WI38 (cell line): ENCODE measurements around the gene TTC28.
"Not testable (repeated sequence)": the region's sequence is repeated elsewhere in the genome, so short reads cannot be mapped to it uniquely, and the experiment has no call there.

ENCODE experiments used
- H3K4me3 ChIP-seq: 2 replicates; pipeline ENCODE4 v1.5.1; 2011; ENCODE audit warnings: low read depth, mild to moderate bottlenecking, control low read depth, low read length
- CTCF ChIP-seq: IDR thresholded peaks from 2 replicates; pipeline ENCODE4 v1.5.1; 2012; ENCODE audit warnings: low read depth, mild to moderate bottlenecking, control low read depth, low read length

TTC28 gene

GRCh38 chr22:28464127-28464526, 215.5 kb downstream of the TTC28 start:
- TF ChIP-seq CTCF: no peak
- H3K4me3 ChIP-seq: no peak overlapping the region

- not testable (repeated sequence) for H3K4me3 ChIP-seq
Observed at GRCh38 chr22:28463408-28463807, 216.2 kb downstream of the TTC28 start.

GRCh38 chr22:28462901-28463300, 216.7 kb downstream of the TTC28 start:
- H3K4me3 ChIP-seq: no peak overlapping the region
- no peak for TF ChIP-seq CTCF

GRCh38 chr22:28462041-28462440, 217.6 kb downstream of the TTC28 start:
- no peak for TF ChIP-seq CTCF
- no peak overlapping the region for H3K4me3 ChIP-seq

GRCh38 chr22:28454431-28455064, 225.1 kb downstream of the TTC28 start:
- no peak for TF ChIP-seq CTCF
- H3K4me3 ChIP-seq: no peak overlapping the region

- TF ChIP-seq CTCF: no peak
- no peak overlapping the region for H3K4me3 ChIP-seq
Observed at GRCh38 chr22:28450109-28450508, 229.5 kb downstream of the TTC28 start.

- no peak overlapping the region for H3K4me3 ChIP-seq
- no peak for TF ChIP-seq CTCF
Observed at GRCh38 chr22:28449041-28449440, 230.6 kb downstream of the TTC28 start.

GRCh38 chr22:28448625-28449024, 231.0 kb downstream of the TTC28 start:
- no peak overlapping the region for H3K4me3 ChIP-seq
- no peak for TF ChIP-seq CTCF
